Measurements from ENCODE around the gene MSMB.

MSMB gene

GRCh38 chr10:46031648-46032532, 14.2 kb downstream of the MSMB start:
- TF ChIP-seq, protein P1, sequence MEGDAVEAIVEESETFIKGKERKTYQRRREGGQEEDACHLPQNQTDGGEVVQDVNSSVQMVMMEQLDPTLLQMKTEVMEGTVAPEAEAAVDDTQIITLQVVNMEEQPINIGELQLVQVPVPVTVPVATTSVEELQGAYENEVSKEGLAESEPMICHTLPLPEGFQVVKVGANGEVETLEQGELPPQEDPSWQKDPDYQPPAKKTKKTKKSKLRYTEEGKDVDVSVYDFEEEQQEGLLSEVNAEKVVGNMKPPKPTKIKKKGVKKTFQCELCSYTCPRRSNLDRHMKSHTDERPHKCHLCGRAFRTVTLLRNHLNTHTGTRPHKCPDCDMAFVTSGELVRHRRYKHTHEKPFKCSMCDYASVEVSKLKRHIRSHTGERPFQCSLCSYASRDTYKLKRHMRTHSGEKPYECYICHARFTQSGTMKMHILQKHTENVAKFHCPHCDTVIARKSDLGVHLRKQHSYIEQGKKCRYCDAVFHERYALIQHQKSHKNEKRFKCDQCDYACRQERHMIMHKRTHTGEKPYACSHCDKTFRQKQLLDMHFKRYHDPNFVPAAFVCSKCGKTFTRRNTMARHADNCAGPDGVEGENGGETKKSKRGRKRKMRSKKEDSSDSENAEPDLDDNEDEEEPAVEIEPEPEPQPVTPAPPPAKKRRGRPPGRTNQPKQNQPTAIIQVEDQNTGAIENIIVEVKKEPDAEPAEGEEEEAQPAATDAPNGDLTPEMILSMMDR (IDR thresholded peaks at IDR 0.05; ENCODE audit: low read depth, low read length, missing control alignments), result no peak
- H3K4me3 ChIP-seq (ENCODE audit: low read depth, low read length), result no peak overlapping the region
- no peak for DNase-seq (ENCODE audit: low read depth)

DNA sequence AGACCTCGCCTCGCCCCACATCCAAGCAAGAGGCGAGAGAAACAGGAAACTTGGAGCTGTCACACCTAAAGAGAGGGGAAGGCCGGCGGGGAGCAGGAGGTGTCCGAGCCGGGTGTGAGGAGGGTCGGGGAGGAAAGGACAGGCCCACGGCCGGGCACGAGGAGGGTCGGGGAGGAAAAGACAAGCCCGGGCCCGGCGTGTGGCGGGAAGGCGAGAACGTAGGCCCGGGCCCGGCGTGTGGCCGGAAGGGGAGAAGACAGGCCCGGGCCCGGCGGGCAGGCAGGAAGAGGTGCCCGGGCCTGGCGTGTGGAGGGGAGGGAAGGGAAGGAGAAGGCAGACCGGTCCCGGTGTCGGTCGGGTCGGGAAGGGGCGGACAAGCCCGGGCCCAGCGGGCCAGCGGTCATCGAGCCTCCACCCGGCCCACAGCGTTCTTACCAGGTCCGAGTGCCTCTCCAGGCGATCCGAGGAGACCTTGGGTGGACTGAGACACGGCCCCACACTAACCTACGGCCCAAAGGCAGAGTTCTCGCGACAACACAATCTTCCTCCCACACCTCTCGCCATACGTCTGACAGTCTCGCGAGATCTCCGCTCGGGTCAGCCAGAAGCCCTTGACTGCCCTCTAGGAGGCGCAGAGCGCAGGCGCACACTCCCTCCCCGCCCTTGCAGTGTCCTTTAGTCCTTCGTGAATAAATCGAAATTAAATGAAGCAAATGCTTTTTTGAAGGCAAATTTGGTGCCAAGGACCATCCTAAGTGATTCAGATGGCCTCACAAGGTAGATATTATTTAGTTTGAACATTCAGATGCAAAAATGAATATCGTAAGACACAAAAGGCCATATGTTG, 15.8 kb downstream of the MSMB start, which contains the start of gene NCOA4:
TSS of gene NCOA4 (minus strand) at position 533 of the 847 bp plus-strand sequence. CDS start 13,943 bp downstream, outside the sequence.
- TF ChIP-seq, protein P1 (IDR thresholded peaks at IDR 0.05; ENCODE audit: low read depth, low read length, missing control alignments), result peak; percentile 89
- peak; percentile 98 for DNase-seq (ENCODE audit: low read depth)
- peak within 1 kb of the TSS; percentile 78 for H3K4me3 ChIP-seq (ENCODE audit: low read depth, low read length)

GRCh38 chr10:46029461-46030030, 16.5 kb downstream of the MSMB start:
- TF ChIP-seq, protein P1 (IDR thresholded peaks at IDR 0.05; ENCODE audit: low read depth, low read length, missing control alignments), result no peak
- peak overlapping the region; percentile 78 for H3K4me3 ChIP-seq (ENCODE audit: low read depth, low read length)
- DNase-seq (ENCODE audit: low read depth), result no peak

GRCh38 chr10:46028584-46029460, 17.2 kb downstream of the MSMB start:
- H3K4me3 ChIP-seq (ENCODE audit: low read depth, low read length), result peak overlapping the region; percentile 78
- TF ChIP-seq, protein P1 (IDR thresholded peaks at IDR 0.05; ENCODE audit: low read depth, low read length, missing control alignments), result peak; percentile 64
- peak; percentile 48 for DNase-seq (ENCODE audit: low read depth)

GRCh38 chr10:46026106-46026505, 20.0 kb downstream of the MSMB start:
- no peak overlapping the region for H3K4me3 ChIP-seq (ENCODE audit: low read depth, low read length)
- no peak for DNase-seq (ENCODE audit: low read depth)
- TF ChIP-seq, protein P1 (IDR thresholded peaks at IDR 0.05; ENCODE audit: low read depth, low read length, missing control alignments), result no peak

DNA sequence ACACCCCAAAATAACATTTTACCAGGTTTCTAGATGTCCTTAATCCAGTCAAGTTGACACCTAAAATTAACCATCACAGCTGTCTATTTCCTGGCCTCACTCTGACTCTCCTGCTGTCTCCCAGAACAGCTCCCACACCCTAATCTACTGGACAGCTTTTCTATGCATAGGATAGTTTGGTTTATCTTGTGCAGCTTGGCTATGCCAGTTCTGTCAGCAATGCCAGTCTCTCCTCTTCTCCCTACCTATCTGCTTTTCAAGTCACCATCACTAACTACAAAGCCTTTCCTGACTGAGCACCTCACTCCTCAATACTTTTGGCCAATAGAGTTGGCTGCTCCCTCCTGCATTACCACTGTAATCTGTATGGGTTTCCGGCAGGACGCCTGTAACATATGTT, 20.7 kb downstream of the MSMB start:
- TF ChIP-seq, protein P1 (IDR thresholded peaks at IDR 0.05; ENCODE audit: low read depth, low read length, missing control alignments), result no peak
- DNase-seq (ENCODE audit: low read depth), result no peak
- H3K4me3 ChIP-seq (ENCODE audit: low read depth, low read length), result no peak overlapping the region
